Omental fat pad (tissue), 4 donors: Measurements from ENCODE around the gene IGF2. TPM values are rescaled to one million over a fixed set of nuclear protein-coding genes. Genes with fewer than 3 reads are reported as not detected.

Experiments
- ATAC-seq: fragments of 150-250 bp; one replicate; pipeline ENCODE4 v1.9.1; 2016; ENCODE audit warnings: mild to moderate bottlenecking, moderate library complexity; ENCODE audit not compliant: low FRiP score
- DNase-seq: peaks from one replicate; pipeline ENCODE4 v3.0.0-alpha.2; 2019; ENCODE audit warnings: low spot score
- CTCF ChIP-seq, 3 donors: fragments of 450-650 bp; IDR thresholded peaks; one replicate each; pipeline ENCODE4 v1.5.1; 2016 to 2017; ENCODE audit warnings: antibody characterized with exemption in 3 of 3, mild to moderate bottlenecking in 3 of 3, moderate library complexity in 2 of 3
- total RNA-seq, 4 donors: library from RNA; depleted of rRNA; stranded (reverse); fragments of >200 nt; gene quantifications; one replicate each; pipeline ENCODE4 v1.1.0, GENCODE V29; 2016

The IGF2 gene
- total RNA-seq, 4 donors from 2014 or later: 44.6 to 69.4 (median 52.3) TPM

GRCh38 chr11:2093575-2094353 is 45.4 kb downstream of the IGF2 start:
- ATAC-seq (no peak), DNase-seq (no peak)
- no peak for TF ChIP-seq CTCF (IDR thresholded peaks at IDR 0.05)

- DNase-seq (no peak), ATAC-seq (no peak)
- no peak for TF ChIP-seq CTCF (IDR thresholded peaks at IDR 0.05)
Observed at GRCh38 chr11:2092956-2093412, 46.2 kb downstream of the IGF2 start.

GRCh38 chr11:2092464-2092910 is 46.7 kb downstream of the IGF2 start:
- no peak for TF ChIP-seq CTCF (IDR thresholded peaks at IDR 0.05)
- DNase-seq: no peak
- ATAC-seq: no peak

GRCh38 chr11:2091786-2092463 is 47.3 kb downstream of the IGF2 start:
- no peak for DNase-seq
- TF ChIP-seq CTCF (IDR thresholded peaks at IDR 0.05): no peak
- ATAC-seq: no peak

GRCh38 chr11:2091112-2091746 is 48.0 kb downstream of the IGF2 start:
- DNase-seq (no peak), ATAC-seq (no peak)
- TF ChIP-seq CTCF (IDR thresholded peaks at IDR 0.05): no peak

- TF ChIP-seq CTCF (IDR thresholded peaks at IDR 0.05): no peak
- DNase-seq (no peak), ATAC-seq (no peak)
Observed at GRCh38 chr11:2090172-2091111, 48.7 kb downstream of the IGF2 start.
